ENCODE measurements around the gene MYBPC1. TPM values are rescaled to one million over a fixed set of nuclear protein-coding genes. Genes with fewer than 3 reads are reported as not detected.
"Not testable (repeated sequence)": the region's sequence is repeated elsewhere in the genome, so short reads cannot be mapped to it uniquely, and the experiment has no call there.

The MYBPC1 gene
- total RNA-seq, 3 donors from 2014 or later: 9.3 to 12.6 (median 10.0) TPM

DNA sequence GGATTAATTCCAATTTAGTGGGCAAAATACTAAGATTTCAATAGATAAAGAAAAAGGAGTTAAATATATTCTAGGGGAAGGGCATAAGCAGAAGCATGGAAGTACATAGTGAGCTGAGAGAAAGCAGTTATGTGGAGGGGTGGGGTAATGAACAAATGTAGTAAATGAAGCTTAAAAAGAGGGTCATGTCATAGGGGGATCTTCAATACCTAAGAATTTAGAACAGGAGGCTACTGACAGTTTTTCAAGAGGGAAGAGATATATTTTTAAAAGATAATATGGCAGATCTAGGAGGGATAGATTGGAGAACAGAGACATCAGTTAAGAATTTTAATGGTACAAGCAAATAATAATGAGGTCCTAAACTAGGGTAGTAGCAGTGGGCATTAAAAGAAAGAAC is 135.1 kb downstream of the MYBPC1 start:
- intact Hi-C loops (cut with DNase I, micrococcal nuclease): no loop called here
- ATAC-seq: no peak
- H3K36me3 ChIP-seq (ENCODE audit: low read depth): no peaks in the 10 kb centered on the region

GRCh38 chr12:101732318-101732717 is 137.5 kb downstream of the MYBPC1 start:
- H3K9me3 ChIP-seq: no peaks in the 10 kb centered on the region
- intact Hi-C loops (cut with DNase I, micrococcal nuclease): no loop called here
- H3K36me3 ChIP-seq (ENCODE audit: low read depth): no peaks in the 10 kb centered on the region
- no peak overlapping the region for H3K4me3 ChIP-seq
- DNase-seq (no peak), ATAC-seq (no peak)
- H3K4me1 ChIP-seq (ENCODE audit: low read depth): no peaks in the 10 kb centered on the region
- no peak for TF ChIP-seq CTCF (IDR thresholded peaks at IDR 0.05)

More for the DNA sequence above, 135.1 kb downstream of the MYBPC1 start:
- no peak overlapping the region for H3K4me3 ChIP-seq
- no peaks in the 10 kb centered on the region for H3K9me3 ChIP-seq
- no peaks in the 10 kb centered on the region for H3K4me1 ChIP-seq (ENCODE audit: low read depth)
- no peak for TF ChIP-seq CTCF (IDR thresholded peaks at IDR 0.05)
- DNase-seq: no peak

DNA sequence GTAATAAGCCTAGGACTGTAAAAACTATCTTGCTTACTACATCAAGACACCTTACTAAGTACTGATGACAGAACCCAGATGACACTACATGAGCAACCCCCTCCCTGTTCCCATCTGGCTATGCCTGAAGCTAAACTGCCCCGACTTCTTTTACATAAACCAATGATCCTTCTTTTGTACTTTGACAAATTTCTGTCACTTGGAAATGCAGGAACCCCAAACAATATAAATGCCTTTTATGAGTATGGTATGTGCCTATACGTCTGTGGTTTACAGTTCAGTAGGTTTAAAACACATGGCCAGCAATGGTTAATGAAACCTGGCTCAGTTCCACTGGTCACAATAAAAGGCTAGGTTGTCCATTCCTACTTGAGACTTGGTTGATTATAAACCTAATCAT is 138.4 kb downstream of the MYBPC1 start:
- intact Hi-C loops (cut with DNase I, micrococcal nuclease): no loop called here
- ATAC-seq: peak; percentile 49
- H3K4me1 ChIP-seq (ENCODE audit: low read depth): no peaks in the 10 kb centered on the region

DNA sequence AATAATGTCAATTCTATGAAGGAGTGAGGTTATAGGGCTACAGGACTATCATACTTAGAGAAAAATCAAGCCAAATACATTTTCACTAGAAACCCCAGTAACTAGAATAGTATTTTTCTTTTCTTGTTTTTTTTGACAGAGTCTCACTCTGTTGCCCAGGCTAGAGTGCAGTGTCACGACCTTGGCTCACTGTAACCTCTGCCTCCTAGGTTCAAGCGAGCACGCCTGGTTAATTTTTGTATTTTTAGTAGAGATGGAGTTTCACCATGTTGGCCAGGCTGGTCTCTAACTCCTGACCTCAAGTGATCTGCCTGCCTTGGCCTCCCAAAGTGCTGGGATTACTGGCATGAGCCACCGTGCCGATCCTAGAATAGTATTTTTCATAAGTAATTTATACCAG is 139.7 kb downstream of the MYBPC1 start:
- ATAC-seq: not testable (repeated sequence)

More for the DNA sequence above, 138.4 kb downstream of the MYBPC1 start:
- H3K9me3 ChIP-seq: no peaks in the 10 kb centered on the region
- H3K36me3 ChIP-seq (ENCODE audit: low read depth): no peaks in the 10 kb centered on the region
- no peak for DNase-seq
- TF ChIP-seq CTCF (IDR thresholded peaks at IDR 0.05): no peak
- H3K4me3 ChIP-seq: no peak overlapping the region

More for the DNA sequence above, 139.7 kb downstream of the MYBPC1 start:
- H3K36me3 ChIP-seq (ENCODE audit: low read depth); intact Hi-C loops (cut with DNase I, micrococcal nuclease); DNase-seq; H3K4me1 ChIP-seq (ENCODE audit: low read depth); H3K4me3 ChIP-seq; H3K9me3 ChIP-seq: not testable (repeated sequence)

Other genes with a start within 250 kb of the MYBPC1 start
- gene ARL1, start 187.2 kb upstream of the MYBPC1 start, total RNA-seq: 10 to 100 TPM; 70.6 to 77.8 (median 73.0) TPM
- gene SPIC, start 119.6 kb upstream of the MYBPC1 start, total RNA-seq: not detected
- 10 to 100 TPM; 86.7 to 98.2 (median 97.2) TPM for gene CHPT1, start 102.7 kb downstream of the MYBPC1 start, total RNA-seq
- under 1 TPM in 2 of 3 donors, not detected in 1; 0.07 to 0.28 TPM for gene SYCP3, start 144.5 kb downstream of the MYBPC1 start, total RNA-seq
- gene GNPTAB, start 236.0 kb downstream of the MYBPC1 start, total RNA-seq: 100 to 1,000 TPM in 1 of 3 donors, 10 to 100 TPM in 2; 62.9 to 104 (median 88.9) TPM